GM23338 (cell line): ENCODE results near the gene SPCS1.

Source experiments
- CREB1 ChIP-seq: fragments of 250-450 bp; sonication (Bioruptor Pico); IDR thresholded peaks from 2 replicates; pipeline ENCODE4 v1.5.0; 2020; ENCODE audit warnings: low read depth, mild to moderate bottlenecking, moderate library complexity
- EZH2 ChIP-seq: fragments of 200-600 bp; sonication (generic); IDR thresholded peaks from one replicate; pipeline ENCODE4 v1.8.0; 2017; ENCODE audit warnings: antibody characterized with exemption, mild to moderate bottlenecking, low read depth; ENCODE audit not compliant: unreplicated experiment
- EZH2phosphoT487 ChIP-seq: fragments of 200-600 bp; sonication (generic); IDR thresholded peaks from one replicate; pipeline ENCODE4 v1.8.1; 2018; ENCODE audit warnings: antibody characterized with exemption; ENCODE audit not compliant: unreplicated experiment
- JUNB ChIP-seq: IDR thresholded peaks from one replicate; pipeline ENCODE4 v1.6.1; 2016; ENCODE audit warnings: antibody characterized with exemption; ENCODE audit not compliant: unreplicated experiment
- NANOG ChIP-seq: IDR thresholded peaks from 2 replicates; pipeline ENCODE4 v1.6.1; 2016; ENCODE audit warnings: antibody characterized with exemption, borderline replicate concordance
- POLR2AphosphoS5 ChIP-seq: IDR thresholded peaks from 2 replicates; pipeline ENCODE4 v1.6.1; 2016; ENCODE audit warnings: antibody characterized with exemption, low read depth
- STAT1 ChIP-seq: IDR thresholded peaks from one replicate; pipeline ENCODE4 v1.6.1; 2016; ENCODE audit warnings: antibody characterized with exemption; ENCODE audit not compliant: unreplicated experiment
- ZNF331 ChIP-seq: fragments of 250-450 bp; sonication (Bioruptor Pico); IDR thresholded peaks from 2 replicates; pipeline ENCODE4 v1.5.0; 2020; ENCODE audit warnings: low read depth, mild to moderate bottlenecking, moderate library complexity
- TF ChIP-seq, protein P1 (sequence below), 2 experiments: fragments of 200-600 bp in 1 of 2; sonication (generic) in 1 of 2; conservative IDR thresholded peaks; 2 replicates each; pipeline versions ENCODE4 v1.5.1 to v1.6.1; 2016 to 2017; ENCODE audit warnings: antibody characterized with exemption in 2 of 2, low read depth in 2 of 2, mild to moderate bottlenecking in 2 of 2, moderate library complexity in 1 of 2
- TF ChIP-seq, protein P2 (sequence below): IDR thresholded peaks from one replicate; pipeline ENCODE4 v1.6.1; 2018; ENCODE audit warnings: antibody characterized with exemption; ENCODE audit not compliant: unreplicated experiment
- TF ChIP-seq, protein P3 (sequence below): IDR thresholded peaks from 2 replicates; pipeline ENCODE4 v1.6.1; 2016; ENCODE audit warnings: antibody characterized with exemption

- TF ChIP-seq, protein P1, sequence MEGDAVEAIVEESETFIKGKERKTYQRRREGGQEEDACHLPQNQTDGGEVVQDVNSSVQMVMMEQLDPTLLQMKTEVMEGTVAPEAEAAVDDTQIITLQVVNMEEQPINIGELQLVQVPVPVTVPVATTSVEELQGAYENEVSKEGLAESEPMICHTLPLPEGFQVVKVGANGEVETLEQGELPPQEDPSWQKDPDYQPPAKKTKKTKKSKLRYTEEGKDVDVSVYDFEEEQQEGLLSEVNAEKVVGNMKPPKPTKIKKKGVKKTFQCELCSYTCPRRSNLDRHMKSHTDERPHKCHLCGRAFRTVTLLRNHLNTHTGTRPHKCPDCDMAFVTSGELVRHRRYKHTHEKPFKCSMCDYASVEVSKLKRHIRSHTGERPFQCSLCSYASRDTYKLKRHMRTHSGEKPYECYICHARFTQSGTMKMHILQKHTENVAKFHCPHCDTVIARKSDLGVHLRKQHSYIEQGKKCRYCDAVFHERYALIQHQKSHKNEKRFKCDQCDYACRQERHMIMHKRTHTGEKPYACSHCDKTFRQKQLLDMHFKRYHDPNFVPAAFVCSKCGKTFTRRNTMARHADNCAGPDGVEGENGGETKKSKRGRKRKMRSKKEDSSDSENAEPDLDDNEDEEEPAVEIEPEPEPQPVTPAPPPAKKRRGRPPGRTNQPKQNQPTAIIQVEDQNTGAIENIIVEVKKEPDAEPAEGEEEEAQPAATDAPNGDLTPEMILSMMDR (conservative IDR thresholded peaks at IDR 0.05; ENCODE audit: low read depth in 2 of 2), result no peak
- TF ChIP-seq, protein P2, sequence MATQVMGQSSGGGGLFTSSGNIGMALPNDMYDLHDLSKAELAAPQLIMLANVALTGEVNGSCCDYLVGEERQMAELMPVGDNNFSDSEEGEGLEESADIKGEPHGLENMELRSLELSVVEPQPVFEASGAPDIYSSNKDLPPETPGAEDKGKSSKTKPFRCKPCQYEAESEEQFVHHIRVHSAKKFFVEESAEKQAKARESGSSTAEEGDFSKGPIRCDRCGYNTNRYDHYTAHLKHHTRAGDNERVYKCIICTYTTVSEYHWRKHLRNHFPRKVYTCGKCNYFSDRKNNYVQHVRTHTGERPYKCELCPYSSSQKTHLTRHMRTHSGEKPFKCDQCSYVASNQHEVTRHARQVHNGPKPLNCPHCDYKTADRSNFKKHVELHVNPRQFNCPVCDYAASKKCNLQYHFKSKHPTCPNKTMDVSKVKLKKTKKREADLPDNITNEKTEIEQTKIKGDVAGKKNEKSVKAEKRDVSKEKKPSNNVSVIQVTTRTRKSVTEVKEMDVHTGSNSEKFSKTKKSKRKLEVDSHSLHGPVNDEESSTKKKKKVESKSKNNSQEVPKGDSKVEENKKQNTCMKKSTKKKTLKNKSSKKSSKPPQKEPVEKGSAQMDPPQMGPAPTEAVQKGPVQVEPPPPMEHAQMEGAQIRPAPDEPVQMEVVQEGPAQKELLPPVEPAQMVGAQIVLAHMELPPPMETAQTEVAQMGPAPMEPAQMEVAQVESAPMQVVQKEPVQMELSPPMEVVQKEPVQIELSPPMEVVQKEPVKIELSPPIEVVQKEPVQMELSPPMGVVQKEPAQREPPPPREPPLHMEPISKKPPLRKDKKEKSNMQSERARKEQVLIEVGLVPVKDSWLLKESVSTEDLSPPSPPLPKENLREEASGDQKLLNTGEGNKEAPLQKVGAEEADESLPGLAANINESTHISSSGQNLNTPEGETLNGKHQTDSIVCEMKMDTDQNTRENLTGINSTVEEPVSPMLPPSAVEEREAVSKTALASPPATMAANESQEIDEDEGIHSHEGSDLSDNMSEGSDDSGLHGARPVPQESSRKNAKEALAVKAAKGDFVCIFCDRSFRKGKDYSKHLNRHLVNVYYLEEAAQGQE, result no peak
- TF ChIP-seq POLR2AphosphoS5 (no peak), EZH2 (no peak), EZH2phosphoT487 (no peak), ZNF331 (CRISPR knock-in tag) (no peak), CREB1 (CRISPR knock-in tag) (no peak), JUNB (no peak), NANOG (no peak), STAT1 (no peak)
- TF ChIP-seq, protein P3, sequence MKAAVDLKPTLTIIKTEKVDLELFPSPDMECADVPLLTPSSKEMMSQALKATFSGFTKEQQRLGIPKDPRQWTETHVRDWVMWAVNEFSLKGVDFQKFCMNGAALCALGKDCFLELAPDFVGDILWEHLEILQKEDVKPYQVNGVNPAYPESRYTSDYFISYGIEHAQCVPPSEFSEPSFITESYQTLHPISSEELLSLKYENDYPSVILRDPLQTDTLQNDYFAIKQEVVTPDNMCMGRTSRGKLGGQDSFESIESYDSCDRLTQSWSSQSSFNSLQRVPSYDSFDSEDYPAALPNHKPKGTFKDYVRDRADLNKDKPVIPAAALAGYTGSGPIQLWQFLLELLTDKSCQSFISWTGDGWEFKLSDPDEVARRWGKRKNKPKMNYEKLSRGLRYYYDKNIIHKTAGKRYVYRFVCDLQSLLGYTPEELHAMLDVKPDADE, result no peak
Measured at GRCh38 chr3:52671676-52672075, 34.2 kb upstream of the SPCS1 start.
